K562 (cell line): ENCODE results near the gene CACNG7. TPM values are rescaled to one million over a fixed set of nuclear protein-coding genes. Genes with fewer than 3 reads are reported as not detected.
A peak's percentile ranks its signal among the peaks of the same experiment; 100 is the strongest.

Source experiments
- AFF4 ChIP-seq: sonication (generic); formaldehyde crosslinking; IDR thresholded peaks from 2 replicates; pipeline ENCODE4 v1.8.0; 2023; ENCODE audit warnings: mild to moderate bottlenecking, missing genetic modification reagents
- CSDE1 ChIP-seq, 2 experiments: fragments of 450-650 bp; IDR thresholded peaks; 2 replicates each; pipeline ENCODE4 v1.6.1; 2016; ENCODE audit warnings: mild to moderate bottlenecking in 1 of 2
- CUX1 ChIP-seq: fragments of 200-800 bp; sonication (Bioruptor generic); IDR thresholded peaks from 2 replicates; pipeline ENCODE4 v1.6.1; 2016; ENCODE audit warnings: missing genetic modification characterization, missing compliant biosample characterization
- DACH1 ChIP-seq: fragments of 450-650 bp; IDR thresholded peaks from 2 replicates; pipeline ENCODE4 v1.6.1; 2018; ENCODE audit not compliant: partially characterized antibody
- NFIC ChIP-seq: fragments of 450-650 bp; IDR thresholded peaks from 2 replicates; pipeline ENCODE4 v1.6.1; 2017; ENCODE audit warnings: mild to moderate bottlenecking, inconsistent platforms
- NR2C1 ChIP-seq, 2 experiments: fragments of 450-650 bp; IDR thresholded peaks; 2 replicates each; pipeline ENCODE4 v1.6.1; 2017; ENCODE audit warnings: mild to moderate bottlenecking in 2 of 2, antibody characterized with exemption in 1 of 2, inconsistent platforms in 1 of 2, missing compliant biosample characterization in 1 of 2, missing genetic modification characterization in 1 of 2
- PHF21A ChIP-seq: fragments of 450-650 bp; IDR thresholded peaks from 2 replicates; pipeline ENCODE4 v1.6.1; 2017; ENCODE audit warnings: low read depth, borderline replicate concordance
- POLR2A ChIP-seq: fragments of 450-650 bp; conservative IDR thresholded peaks from 2 replicates; pipeline ENCODE4 v1.6.1; 2016
- POLR2G ChIP-seq: fragments of 200-400 bp; formaldehyde crosslinking; IDR thresholded peaks from 2 replicates; pipeline ENCODE4 v1.6.1; 2017; ENCODE audit warnings: low read depth, mild to moderate bottlenecking, antibody characterized with exemption, low read length, moderate library complexity
- RUNX1 ChIP-seq: sonication (generic); IDR thresholded peaks from 2 replicates; pipeline ENCODE4 v1.6.1; 2016; ENCODE audit warnings: antibody characterized with exemption, low read depth
- ZNF778 ChIP-seq: fragments of 450-650 bp; formaldehyde crosslinking; IDR thresholded peaks from 2 replicates; pipeline ENCODE4 v1.4.0; 2020; ENCODE audit warnings: mild to moderate bottlenecking, moderate library complexity
- polyA plus RNA-seq, 8 experiments: library from polyadenylated mRNA; depleted of rRNA in 4 of 8; stranded (reverse) in 5 of 8; unstranded in 3 of 8; fragments of >200 nt; fragmentation: Nextera tagmentation in 2 of 8; fragmentation: Illumina TruSeq in 1 of 8; extraction: Ambion mirVana in 2 of 8; extraction: Trizol in 1 of 8; gene quantifications; 2 replicates each; pipeline versions ENCODE4 v1.2.1 to v1.2.3, GENCODE V29; 2011 to 2014; ENCODE audit warnings: inconsistent platforms in 1 of 8, missing spikeins in 1 of 8
- total RNA-seq, 7 experiments: library from RNA; depleted of rRNA in 6 of 7; stranded (reverse); fragments of >200 nt in 6 of 7; fragmentation: Illumina TruSeq in 2 of 7; extraction: Trizol in 2 of 7; gene quantifications; 2 replicates each; pipeline versions ENCODE4 v1.2.1 to v1.2.3, GENCODE V29; 2011 to 2021; ENCODE audit warnings: low replicate concordance in 1 of 7
- TF ChIP-seq, protein P1 (sequence below): sonication (generic); formaldehyde crosslinking; IDR thresholded peaks from 2 replicates; pipeline ENCODE4 v1.8.1; 2023; ENCODE audit warnings: missing genetic modification reagents, mild to moderate bottlenecking, borderline replicate concordance

The CACNG7 gene
- total and polyA plus RNA-seq, 9 of the 15 experiments (the other 6 are each of a cell fraction or from before 2014, with no cell fraction given), result not detected

- TF ChIP-seq CUX1 (CRISPR knock-in tag) (no peak), POLR2G (peak; percentile 53; the same call in 1 of the 2 replicates), AFF4 (CRISPR knock-in tag) (no peak), CSDE1 (IDR thresholded peaks at IDR 0.05) (no peak), RUNX1 (no peak), PHF21A (no peak), NR2C1 (IDR thresholded peaks at IDR 0.05) (no peak), NR2C1 (tag; IDR thresholded peaks at IDR 0.05) (no peak), DACH1 (no peak), POLR2A (0 out of 2 replicates have a peak, but pooled peaks have one; percentile 26), ZNF778 (CRISPR knock-in tag) (no peak), NFIC (no peak)
- TF ChIP-seq, protein P1, sequence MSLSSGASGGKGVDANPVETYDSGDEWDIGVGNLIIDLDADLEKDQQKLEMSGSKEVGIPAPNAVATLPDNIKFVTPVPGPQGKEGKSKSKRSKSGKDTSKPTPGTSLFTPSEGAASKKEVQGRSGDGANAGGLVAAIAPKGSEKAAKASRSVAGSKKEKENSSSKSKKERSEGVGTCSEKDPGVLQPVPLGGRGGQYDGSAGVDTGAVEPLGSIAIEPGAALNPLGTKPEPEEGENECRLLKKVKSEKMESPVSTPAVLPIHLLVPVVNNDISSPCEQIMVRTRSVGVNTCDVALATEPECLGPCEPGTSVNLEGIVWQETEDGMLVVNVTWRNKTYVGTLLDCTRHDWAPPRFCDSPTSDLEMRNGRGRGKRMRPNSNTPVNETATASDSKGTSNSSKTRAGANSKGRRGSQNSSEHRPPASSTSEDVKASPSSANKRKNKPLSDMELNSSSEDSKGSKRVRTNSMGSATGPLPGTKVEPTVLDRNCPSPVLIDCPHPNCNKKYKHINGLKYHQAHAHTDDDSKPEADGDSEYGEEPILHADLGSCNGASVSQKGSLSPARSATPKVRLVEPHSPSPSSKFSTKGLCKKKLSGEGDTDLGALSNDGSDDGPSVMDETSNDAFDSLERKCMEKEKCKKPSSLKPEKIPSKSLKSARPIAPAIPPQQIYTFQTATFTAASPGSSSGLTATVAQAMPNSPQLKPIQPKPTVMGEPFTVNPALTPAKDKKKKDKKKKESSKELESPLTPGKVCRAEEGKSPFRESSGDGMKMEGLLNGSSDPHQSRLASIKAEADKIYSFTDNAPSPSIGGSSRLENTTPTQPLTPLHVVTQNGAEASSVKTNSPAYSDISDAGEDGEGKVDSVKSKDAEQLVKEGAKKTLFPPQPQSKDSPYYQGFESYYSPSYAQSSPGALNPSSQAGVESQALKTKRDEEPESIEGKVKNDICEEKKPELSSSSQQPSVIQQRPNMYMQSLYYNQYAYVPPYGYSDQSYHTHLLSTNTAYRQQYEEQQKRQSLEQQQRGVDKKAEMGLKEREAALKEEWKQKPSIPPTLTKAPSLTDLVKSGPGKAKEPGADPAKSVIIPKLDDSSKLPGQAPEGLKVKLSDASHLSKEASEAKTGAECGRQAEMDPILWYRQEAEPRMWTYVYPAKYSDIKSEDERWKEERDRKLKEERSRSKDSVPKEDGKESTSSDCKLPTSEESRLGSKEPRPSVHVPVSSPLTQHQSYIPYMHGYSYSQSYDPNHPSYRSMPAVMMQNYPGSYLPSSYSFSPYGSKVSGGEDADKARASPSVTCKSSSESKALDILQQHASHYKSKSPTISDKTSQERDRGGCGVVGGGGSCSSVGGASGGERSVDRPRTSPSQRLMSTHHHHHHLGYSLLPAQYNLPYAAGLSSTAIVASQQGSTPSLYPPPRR (CRISPR knock-in tag), result no peak
Measured at GRCh38 chr19:53873773-53874605, 35.1 kb upstream of the CACNG7 start (continued).
